Naive B cell (primary cell): Measurements from ENCODE around the gene ADAMTS13. TPM values are rescaled to one million over a fixed set of nuclear protein-coding genes. Genes with fewer than 3 reads are reported as not detected.

Experiments
- ATAC-seq, 2 donors: fragments of 150-1000 bp; cut with Tn5 transposase; 2 replicates each; pipeline ENCODE4 v1.10.0; 2021; ENCODE audit warnings: low read depth in 2 of 2, mild to moderate bottlenecking in 2 of 2, moderate library complexity in 2 of 2
- DNase-seq: peaks from one replicate; pipeline ENCODE4 v3.0.0; 2022
- H3K27ac Mint-ChIP-seq, 6 donors: one replicate each; pipeline ENCODE4 v1.8.0; 2020 to 2022; ENCODE audit warnings: mild to moderate bottlenecking in 6 of 6, mixed read lengths in 6 of 6, moderate library complexity in 5 of 6, inconsistent platforms in 2 of 6
- H3K27me3 Mint-ChIP-seq, 3 donors: one replicate each; pipeline ENCODE4 v1.8.0; 2021 to 2022; ENCODE audit warnings: mixed read lengths in 3 of 3, mild to moderate bottlenecking in 1 of 3
- H3K36me3 Mint-ChIP-seq, 2 donors: one replicate each; pipeline ENCODE4 v1.8.0; 2020 to 2022; ENCODE audit warnings: mixed read lengths in 2 of 2, inconsistent platforms in 1 of 2, mild to moderate bottlenecking in 1 of 2
- H3K4me1 Mint-ChIP-seq, 3 donors: one replicate each; pipeline ENCODE4 v1.8.0; 2020 to 2022; ENCODE audit warnings: mixed read lengths in 3 of 3, inconsistent platforms in 1 of 3, mild to moderate bottlenecking in 1 of 3, moderate library complexity in 1 of 3
- H3K4me3 Mint-ChIP-seq, 8 donors: one replicate each; pipeline ENCODE4 v1.8.0; 2020 to 2022; ENCODE audit warnings: mild to moderate bottlenecking in 8 of 8, mixed read lengths in 8 of 8, moderate library complexity in 8 of 8, inconsistent platforms in 2 of 8
- H3K9me3 Mint-ChIP-seq, 7 donors: one replicate each; pipeline ENCODE4 v1.8.0; 2020 to 2022; ENCODE audit warnings: mixed read lengths in 7 of 7, mild to moderate bottlenecking in 5 of 7, inconsistent platforms in 2 of 7, moderate library complexity in 1 of 7
- polyA plus RNA-seq, 6 donors: library from polyadenylated mRNA; unstranded; fragments of 300-500 nt; fragmentation: Illumina TruSeq; gene quantifications; one replicate each; pipeline ENCODE4 v1.2.3, GENCODE V29; 2021; ENCODE audit warnings: low read depth in 6 of 6

The ADAMTS13 gene
- polyA plus RNA-seq, 6 donors from 2014 or later, result 0.23 to 0.25 TPM; not detected in 4

- Mint-ChIP-seq H3K27ac (peak overlapping the region in 2 of 6 donors; percentile 60), H3K36me3 (no peaks in the 10 kb centered on the region), H3K4me1 (peaks cover 14 to 33% (median 32%) of the 10 kb centered on the region in 3 donors), H3K9me3 (no peaks in the 10 kb centered on the region), H3K4me3 (peak overlapping the region in 1 of 8 donors; percentile 25), H3K27me3 (no peaks in the 10 kb centered on the region)
- DNase-seq, result no peak
- ATAC-seq, result no peak
These were observed 53.3 kb downstream of the ADAMTS13 start for GRCh38 chr9:133475292-133476012.

GRCh38 chr9:133476036-133476931, 54.1 kb downstream of the ADAMTS13 start:
- ATAC-seq (no peak), DNase-seq (no peak)
- Mint-ChIP-seq H3K36me3 (no peaks in the 10 kb centered on the region), H3K27ac (peak overlapping the region in 3 of 6 donors; percentile 51 to 60 (median 59)), H3K4me3 (peak overlapping the region in 1 of 8 donors; percentile 35), H3K9me3 (no peaks in the 10 kb centered on the region), H3K27me3 (no peaks in the 10 kb centered on the region), H3K4me1 (peaks cover 14 to 30% (median 29%) of the 10 kb centered on the region in 3 donors)

- peaks cover 14 to 30% (median 29%) of the 10 kb centered on the region in 3 donors for H3K4me1 Mint-ChIP-seq
- no peaks in the 10 kb centered on the region for H3K36me3 Mint-ChIP-seq
- peak overlapping the region in 1 of 6 donors; percentile 51 for H3K27ac Mint-ChIP-seq
- DNase-seq (no peak), ATAC-seq (no peak)
- no peaks in the 10 kb centered on the region for H3K27me3 Mint-ChIP-seq
- no peaks in the 10 kb centered on the region for H3K9me3 Mint-ChIP-seq
- no peak overlapping the region for H3K4me3 Mint-ChIP-seq
These were observed 54.8 kb downstream of the ADAMTS13 start for GRCh38 chr9:133476941-133477340.

- peak overlapping the region; percentile 81 to 95 (median 88) for H3K4me3 Mint-ChIP-seq
- H3K9me3 Mint-ChIP-seq, result no peaks in the 10 kb centered on the region
- ATAC-seq, result no peak
- no peaks in the 10 kb centered on the region for H3K27me3 Mint-ChIP-seq
- H3K36me3 Mint-ChIP-seq, result no peaks in the 10 kb centered on the region
- H3K4me1 Mint-ChIP-seq, result peaks cover 14 to 30% (median 29%) of the 10 kb centered on the region in 3 donors
- DNase-seq, result no peak
- peak overlapping the region; percentile 25 to 95 (median 84) for H3K27ac Mint-ChIP-seq
These were observed 55.3 kb downstream of the ADAMTS13 start for GRCh38 chr9:133477461-133477860.

GRCh38 chr9:133477992-133478850, 56.1 kb downstream of the ADAMTS13 start:
- ATAC-seq (peak; percentile 57 to 58), DNase-seq (peak; percentile 63)
- Mint-ChIP-seq H3K4me1 (peaks cover 14 to 30% (median 29%) of the 10 kb centered on the region in 3 donors), H3K27ac (peak overlapping the region; percentile 47 to 95 (median 88)), H3K9me3 (no peaks in the 10 kb centered on the region), H3K27me3 (no peaks in the 10 kb centered on the region), H3K4me3 (peak overlapping the region; percentile 81 to 95 (median 88)), H3K36me3 (no peaks in the 10 kb centered on the region)

GRCh38 chr9:133478851-133479711, 56.9 kb downstream of the ADAMTS13 start, which contains the start of gene SLC2A6:
Gene SLC2A6, minus strand, starts transcription at chr9:133479099. Its CDS starts 40 bp downstream, at chr9:133479059.
- peak; percentile 87 for DNase-seq
- Mint-ChIP-seq H3K27me3 (no peaks in the 10 kb centered on the region), H3K27ac (peak within 1 kb of the TSS; percentile 47 to 95 (median 88)), H3K4me3 (peak within 1 kb of the TSS; percentile 81 to 95 (median 89)), H3K4me1 (peaks cover 13 to 28% (median 25%) of the 10 kb centered on the region in 3 donors), H3K36me3 (no peaks in the 10 kb centered on the region), H3K9me3 (no peaks in the 10 kb centered on the region)
- peak; percentile 83 to 89 for ATAC-seq

- Mint-ChIP-seq H3K4me1 (peaks cover 0 to 10% (median 8%) of the 10 kb centered on the region in 3 donors), H3K9me3 (no peaks in the 10 kb centered on the region), H3K27ac (no peak overlapping the region), H3K36me3 (no peaks in the 10 kb centered on the region), H3K4me3 (no peak overlapping the region), H3K27me3 (peaks cover 0 to 6% (median 5%) of the 10 kb centered on the region in 3 donors)
- DNase-seq, result no peak
- no peak for ATAC-seq
These were observed 61.4 kb downstream of the ADAMTS13 start for GRCh38 chr9:133483611-133484010.

- Mint-ChIP-seq H3K9me3 (no peaks in the 10 kb centered on the region), H3K4me3 (no peak overlapping the region), H3K27me3 (peaks cover 0 to 14% (median 12%) of the 10 kb centered on the region in 3 donors), H3K27ac (no peak overlapping the region), H3K4me1 (peaks cover 0 to 8% (median 6%) of the 10 kb centered on the region in 3 donors), H3K36me3 (no peaks in the 10 kb centered on the region)
- no peak for ATAC-seq
- DNase-seq, result no peak
These were observed 62.7 kb downstream of the ADAMTS13 start for GRCh38 chr9:133484671-133485437.

- Mint-ChIP-seq H3K4me3 (peak overlapping the region in 3 of 8 donors; percentile 39 to 48 (median 48)), H3K36me3 (no peaks in the 10 kb centered on the region), H3K4me1 (peaks cover 0 to 8% (median 5%) of the 10 kb centered on the region in 3 donors), H3K27me3 (peaks cover 7 to 21% (median 12%) of the 10 kb centered on the region in 3 donors), H3K27ac (peak overlapping the region in 1 of 6 donors; percentile 37), H3K9me3 (no peaks in the 10 kb centered on the region)
- DNase-seq, result no peak
- ATAC-seq, result peak; percentile 49 to 50
These were observed 63.5 kb downstream of the ADAMTS13 start for GRCh38 chr9:133485531-133486260.

GRCh38 chr9:133487331-133487725, 65.2 kb downstream of the ADAMTS13 start:
- no peak overlapping the region for H3K4me3 Mint-ChIP-seq
- no peak overlapping the region for H3K27ac Mint-ChIP-seq
- H3K27me3 Mint-ChIP-seq, result peaks cover 12 to 21% (median 14%) of the 10 kb centered on the region in 3 donors

GRCh38 chr9:133488686-133489252, 66.6 kb downstream of the ADAMTS13 start:
- H3K4me3 Mint-ChIP-seq, result no peak overlapping the region
- no peaks in the 10 kb centered on the region for H3K36me3 Mint-ChIP-seq
- no peak for ATAC-seq
- no peak overlapping the region for H3K27ac Mint-ChIP-seq
- no peak for DNase-seq
- peaks cover 14 to 21% (median 16%) of the 10 kb centered on the region in 3 donors for H3K27me3 Mint-ChIP-seq
- peaks cover 0 to 8% (median 5%) of the 10 kb centered on the region in 3 donors for H3K4me1 Mint-ChIP-seq
- no peaks in the 10 kb centered on the region for H3K9me3 Mint-ChIP-seq

More at GRCh38 chr9:133487331-133487725, 65.2 kb downstream of the ADAMTS13 start:
- DNase-seq, result no peak
- H3K9me3 Mint-ChIP-seq, result no peaks in the 10 kb centered on the region
- H3K36me3 Mint-ChIP-seq, result no peaks in the 10 kb centered on the region
- peaks cover 0 to 8% (median 5%) of the 10 kb centered on the region in 3 donors for H3K4me1 Mint-ChIP-seq
- ATAC-seq, result no peak
